ENCODE data around the gene C1orf210. TPM values are rescaled to one million over a fixed set of nuclear protein-coding genes. Genes with fewer than 3 reads are reported as not detected.

The C1orf210 gene
- total and polyA plus RNA-seq, 2 experiments from 2014 or later: 32.3 to 47.4 TPM

DNA sequence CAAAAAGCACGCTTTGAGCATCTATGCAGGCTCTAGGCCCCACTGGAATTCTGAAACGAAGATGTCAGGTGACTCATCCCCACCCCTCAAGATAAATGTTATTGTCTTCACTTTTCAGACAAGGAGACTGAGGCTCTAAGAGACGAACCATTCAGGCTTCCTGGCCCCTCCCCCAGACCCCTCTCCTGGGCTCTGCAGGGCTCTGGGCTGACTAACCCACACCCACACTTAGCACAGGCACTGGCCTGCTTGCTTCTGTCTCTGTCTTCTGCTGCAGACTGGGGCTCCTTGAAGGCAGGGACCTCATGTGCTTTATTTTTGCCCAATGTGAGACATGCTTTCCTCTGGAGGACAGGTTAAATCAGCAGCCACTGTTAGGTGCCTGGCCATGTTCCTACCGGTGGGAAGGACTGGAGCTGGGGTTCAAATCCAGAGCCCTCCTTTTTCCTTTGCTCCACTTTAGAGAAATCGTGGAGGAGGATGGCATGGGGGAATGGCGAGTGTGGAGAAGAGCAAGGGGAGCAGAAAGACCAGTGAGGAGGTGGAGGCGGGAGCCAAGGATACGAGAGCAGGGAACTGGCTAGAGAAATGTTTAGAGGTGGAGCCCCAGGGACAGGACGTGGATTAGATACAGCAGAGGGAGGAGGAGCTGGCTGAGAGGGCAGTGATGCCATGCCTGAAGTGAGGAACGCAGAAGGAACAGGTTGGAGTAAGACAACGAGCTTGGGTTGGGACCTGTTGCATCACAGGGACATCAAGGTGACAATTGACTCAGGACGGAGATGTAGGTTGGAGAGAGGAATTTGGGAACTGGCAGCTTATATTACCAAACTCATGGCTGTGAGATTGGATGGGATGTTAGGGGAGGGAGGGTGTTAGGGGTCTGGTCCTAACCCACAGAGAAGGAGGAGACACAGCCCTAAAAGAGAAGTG, 13.9 kb downstream of the C1orf210 start:
- peak overlapping the region; percentile 92 for H3K27ac ChIP-seq
- peaks cover 16% of the 10 kb centered on the region for H3K4me1 ChIP-seq (ENCODE audit: insufficient read depth)
- no peaks in the 10 kb centered on the region for H3K9me3 ChIP-seq (ENCODE audit: low read depth)
- peak overlapping the region; percentile 44 for H2AFZ ChIP-seq
- peaks cover 5% of the 10 kb centered on the region for H3K79me2 ChIP-seq
- H3K27me3 ChIP-seq: no peaks in the 10 kb centered on the region
- H4K20me1 ChIP-seq (ENCODE audit: insufficient read depth, poor library complexity, severe bottlenecking): no peaks in the 10 kb centered on the region
- H3K4me2 ChIP-seq: peak overlapping the region; percentile 81
- 59% methylated on average over 12 of the region's 12 CpGs for WGBS (ENCODE audit: low lambda C conversion rate, missing lambda C conversion rate)
- H3K36me3 ChIP-seq (replicated peaks; ENCODE audit: insufficient read depth, low read depth): no peaks in the 10 kb centered on the region
- no peak for DNase-seq (ENCODE audit: low spot score)
- H3K4me3 ChIP-seq: peak overlapping the region; percentile 4
- H3K9me2 ChIP-seq (replicated peaks; ENCODE audit: insufficient read depth): no peaks in the 10 kb centered on the region
- TF ChIP-seq, protein P1, sequence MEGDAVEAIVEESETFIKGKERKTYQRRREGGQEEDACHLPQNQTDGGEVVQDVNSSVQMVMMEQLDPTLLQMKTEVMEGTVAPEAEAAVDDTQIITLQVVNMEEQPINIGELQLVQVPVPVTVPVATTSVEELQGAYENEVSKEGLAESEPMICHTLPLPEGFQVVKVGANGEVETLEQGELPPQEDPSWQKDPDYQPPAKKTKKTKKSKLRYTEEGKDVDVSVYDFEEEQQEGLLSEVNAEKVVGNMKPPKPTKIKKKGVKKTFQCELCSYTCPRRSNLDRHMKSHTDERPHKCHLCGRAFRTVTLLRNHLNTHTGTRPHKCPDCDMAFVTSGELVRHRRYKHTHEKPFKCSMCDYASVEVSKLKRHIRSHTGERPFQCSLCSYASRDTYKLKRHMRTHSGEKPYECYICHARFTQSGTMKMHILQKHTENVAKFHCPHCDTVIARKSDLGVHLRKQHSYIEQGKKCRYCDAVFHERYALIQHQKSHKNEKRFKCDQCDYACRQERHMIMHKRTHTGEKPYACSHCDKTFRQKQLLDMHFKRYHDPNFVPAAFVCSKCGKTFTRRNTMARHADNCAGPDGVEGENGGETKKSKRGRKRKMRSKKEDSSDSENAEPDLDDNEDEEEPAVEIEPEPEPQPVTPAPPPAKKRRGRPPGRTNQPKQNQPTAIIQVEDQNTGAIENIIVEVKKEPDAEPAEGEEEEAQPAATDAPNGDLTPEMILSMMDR (IDR thresholded peaks at IDR 0.05; ENCODE audit: poor library complexity): no peak
- no peak for TF ChIP-seq EZH2phosphoT487 (IDR thresholded peaks at IDR 0.05; ENCODE audit: low read depth, severe bottlenecking, unreplicated experiment)

DNA sequence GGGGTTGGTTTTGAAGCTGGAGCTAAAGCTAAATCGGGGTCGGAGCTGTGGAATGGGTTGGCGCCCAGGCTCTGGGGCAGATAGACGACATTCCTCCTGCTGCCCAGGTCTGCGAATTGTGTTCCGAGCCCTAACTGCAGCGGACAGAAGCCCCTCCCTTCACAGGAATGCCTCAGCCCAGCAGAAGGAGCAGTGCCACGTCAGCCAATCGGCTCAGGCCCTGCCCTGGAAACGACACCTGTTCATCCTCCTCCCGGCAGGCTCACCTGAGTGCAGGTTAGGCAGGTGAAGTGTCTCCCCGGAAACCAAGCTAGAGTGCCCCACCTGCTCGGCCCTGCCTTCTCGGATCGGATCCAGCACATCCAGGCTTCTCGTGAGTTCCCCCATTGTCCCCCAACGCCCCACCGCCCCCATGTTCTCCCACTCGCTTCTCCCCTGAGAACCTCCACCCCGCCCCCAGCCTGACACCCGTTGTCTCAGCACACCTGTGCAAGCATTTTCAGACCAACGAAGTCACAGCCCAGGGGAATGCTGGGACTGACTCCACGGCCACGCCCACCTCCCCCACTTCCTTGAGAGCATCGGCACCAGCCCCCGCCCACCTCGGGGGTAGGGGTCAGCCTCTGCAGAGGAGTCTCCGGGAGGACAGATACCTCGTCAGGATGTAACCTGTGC, 14.8 kb downstream of the C1orf210 start:
- Histone ChIP-seq H3K4me1 (ENCODE audit: insufficient read depth) (peaks cover 12% of the 10 kb centered on the region), H3K4me2 (peak overlapping the region; percentile 81)

DNA sequence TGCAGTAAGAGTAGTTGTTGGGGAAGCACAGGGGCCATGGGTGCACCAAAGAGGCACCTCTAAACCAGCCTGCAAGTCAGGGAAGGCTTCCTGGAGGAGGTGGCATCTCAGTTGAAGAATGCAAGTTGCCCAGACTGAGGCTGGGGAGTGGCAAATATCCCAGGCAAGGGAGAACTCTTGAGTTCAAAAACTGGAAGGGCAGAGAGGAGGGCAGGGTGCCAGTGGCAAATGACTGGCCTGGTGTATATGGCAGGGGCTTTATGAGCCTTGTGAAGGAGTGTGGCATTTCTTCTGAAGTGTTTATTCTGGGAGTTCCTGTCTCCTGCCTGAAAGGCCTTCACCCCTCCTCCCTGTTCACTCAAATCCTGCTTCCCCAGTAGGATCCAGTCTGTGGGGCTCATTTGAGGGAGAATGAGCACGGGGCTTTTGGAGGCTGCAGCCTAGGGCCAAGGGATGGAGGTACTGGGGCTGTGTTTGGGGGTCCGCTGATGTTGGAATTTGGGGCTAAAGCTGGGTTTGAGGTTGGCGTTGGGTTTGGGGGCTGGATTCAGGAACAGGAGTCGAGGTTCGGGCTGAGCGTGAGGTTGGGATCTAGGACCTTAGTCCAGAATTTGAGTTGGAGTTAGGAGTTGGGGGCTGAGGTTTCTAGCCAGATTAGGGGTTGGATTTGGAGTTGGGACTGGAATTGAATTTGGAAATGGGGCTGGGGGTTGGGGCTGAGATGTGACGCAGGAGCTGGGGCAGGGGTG, 15.6 kb downstream of the C1orf210 start, which contains the start of gene TMEM125:
TMEM125 (plus strand) TSS at position 357 of the 749 bp plus-strand sequence. CDS start 2,740 bp downstream, outside the sequence.
- H3K4me2 ChIP-seq: peak within 1 kb of the TSS; percentile 81
- H3K9me3 ChIP-seq (ENCODE audit: low read depth): no peaks in the 10 kb centered on the region
- peak within 1 kb of the TSS; percentile 44 for H2AFZ ChIP-seq
- peak within 1 kb of the TSS; percentile 92 for H3K27ac ChIP-seq
- DNase-seq (ENCODE audit: low spot score): no peak
- peaks cover 12% of the 10 kb centered on the region for H3K4me1 ChIP-seq (ENCODE audit: insufficient read depth)
- H3K9me2 ChIP-seq (replicated peaks; ENCODE audit: insufficient read depth): no peaks in the 10 kb centered on the region
- H3K79me2 ChIP-seq: peaks cover 5% of the 10 kb centered on the region
- TF ChIP-seq EZH2phosphoT487 (IDR thresholded peaks at IDR 0.05; ENCODE audit: low read depth, severe bottlenecking, unreplicated experiment) (no peak), EZH2 (IDR thresholded peaks at IDR 0.05; ENCODE audit: borderline replicate concordance) (no peak)
- TF ChIP-seq, protein P1 (IDR thresholded peaks at IDR 0.05; ENCODE audit: poor library complexity): no peak
- 80% methylated on average over 7 of the region's 7 CpGs for WGBS (ENCODE audit: low lambda C conversion rate, missing lambda C conversion rate)
- H4K20me1 ChIP-seq (ENCODE audit: insufficient read depth, poor library complexity, severe bottlenecking): no peaks in the 10 kb centered on the region
- H3K4me3 ChIP-seq: peak within 1 kb of the TSS; percentile 4
- no peaks in the 10 kb centered on the region for H3K36me3 ChIP-seq (replicated peaks; ENCODE audit: insufficient read depth, low read depth)
- H3K27me3 ChIP-seq: no peaks in the 10 kb centered on the region

More for the DNA sequence above, 14.8 kb downstream of the C1orf210 start:
- no peaks in the 10 kb centered on the region for H3K9me2 ChIP-seq (replicated peaks; ENCODE audit: insufficient read depth)
- H3K27ac ChIP-seq: peak overlapping the region; percentile 92
- DNase-seq (ENCODE audit: low spot score): peak; percentile 91
- no peaks in the 10 kb centered on the region for H3K36me3 ChIP-seq (replicated peaks; ENCODE audit: insufficient read depth, low read depth)
- WGBS (ENCODE audit: low lambda C conversion rate, missing lambda C conversion rate): 5% methylated on average over 24 of the region's 29 CpGs
- peaks cover 5% of the 10 kb centered on the region for H3K79me2 ChIP-seq
- no peaks in the 10 kb centered on the region for H3K27me3 ChIP-seq
- H4K20me1 ChIP-seq (ENCODE audit: insufficient read depth, poor library complexity, severe bottlenecking): no peaks in the 10 kb centered on the region
- H3K4me3 ChIP-seq: peak overlapping the region; percentile 4
- peak overlapping the region; percentile 44 for H2AFZ ChIP-seq
- no peaks in the 10 kb centered on the region for H3K9me3 ChIP-seq (ENCODE audit: low read depth)
- no peak for TF ChIP-seq EZH2phosphoT487 (IDR thresholded peaks at IDR 0.05; ENCODE audit: low read depth, severe bottlenecking, unreplicated experiment)
- TF ChIP-seq EZH2 (IDR thresholded peaks at IDR 0.05; ENCODE audit: borderline replicate concordance): no peak
- TF ChIP-seq, protein P1 (IDR thresholded peaks at IDR 0.05; ENCODE audit: poor library complexity): no peak
